H1 (cell line): Measurements from ENCODE around the gene A4GALT. TPM values are rescaled to one million over a fixed set of nuclear protein-coding genes. Genes with fewer than 3 reads are reported as not detected.

Experiments used
- CHD7 ChIP-seq: fragments of 300-600 bp; sonication (generic); IDR thresholded peaks from 2 replicates; pipeline ENCODE4 v1.7.1; 2012; ENCODE audit warnings: low read length, moderate library complexity, mild to moderate bottlenecking, inconsistent platforms; ENCODE audit not compliant: insufficient replicate concordance
- MAX ChIP-seq: IDR thresholded peaks from 2 replicates; pipeline ENCODE4 v1.6.1; 2012; ENCODE audit warnings: inconsistent platforms
- SAP30 ChIP-seq: fragments of 300-600 bp; sonication (generic); IDR thresholded peaks from 2 replicates; pipeline ENCODE4 v1.7.1; 2012; ENCODE audit warnings: low read length, moderate library complexity, mild to moderate bottlenecking, inconsistent platforms; ENCODE audit not compliant: insufficient read depth, insufficient replicate concordance
- polyA plus RNA-seq, 7 experiments: library from polyadenylated mRNA; depleted of rRNA in 3 of 7; stranded (reverse) in 5 of 7; unstranded in 2 of 7; fragments of >200 nt in 5 of 7; fragments of 200-250 nt in 2 of 7; gene quantifications; 1 replicate in 5 of 7; 2 replicates in 1 of 7; 4 replicates in 1 of 7; pipeline versions ENCODE4 v1.2.1 to v1.2.3, GENCODE V29; 2011 to 2013; ENCODE audit warnings: missing spikeins in 2 of 7, mixed read lengths in 2 of 7
- total RNA-seq: library from RNA; stranded (reverse); fragmentation: NEBNext Ultra II Directional; extraction: Animal tissue kit (Norgen Biotek cat#: 25700); gene quantifications from 2 replicates; pipeline ENCODE4 v1.2.1, GENCODE V29; 2021

A4GALT gene
- total and polyA plus RNA-seq, 2 of the 8 experiments (the other 6 are each of a cell fraction or from before 2014, with no cell fraction given), result 7.2 to 13.8 TPM

GRCh38 chr22:42714308-42714707 is 6.4 kb downstream of the A4GALT start (continued):
- TF ChIP-seq CHD7 (no peak), SAP30 (no peak), MAX (no peak)
